Forelimb muscle (tissue), 1 donor: ENCODE data around the gene EPRS1. TPM values are rescaled to one million over a fixed set of nuclear protein-coding genes. Genes with fewer than 3 reads are reported as not detected.
"Not testable (repeated sequence)": the region's sequence is repeated elsewhere in the genome, so short reads cannot be mapped to it uniquely, and the experiment has no call there.

Experiments used
- DNase-seq: peaks from one replicate; pipeline ENCODE4 v3.0.0-alpha.2; 2013; ENCODE audit warnings: low read depth
- polyA plus RNA-seq: library from polyadenylated mRNA; unstranded; fragments of 120-200 nt; gene quantifications from one replicate; pipeline ENCODE4 v1.2.1, GENCODE V29; 2013; ENCODE audit not compliant: insufficient read length

EPRS1 gene
- polyA plus RNA-seq, 1 donor = 85.9 TPM

GRCh38 chr1:220038640-220039039 lies 7.7 kb downstream of the EPRS1 start:
- DNase-seq = no peak

GRCh38 chr1:220037810-220038209 lies 8.5 kb downstream of the EPRS1 start:
- DNase-seq = not testable (repeated sequence)

- no peak for DNase-seq
Observed at GRCh38 chr1:220032911-220033310, 13.4 kb downstream of the EPRS1 start.

- DNase-seq = no peak
Observed at GRCh38 chr1:220031287-220031686, 15.0 kb downstream of the EPRS1 start.

GRCh38 chr1:220028346-220028895 lies 17.9 kb downstream of the EPRS1 start:
- DNase-seq = no peak

- no peak for DNase-seq
Observed at GRCh38 chr1:220019071-220019470, 27.2 kb downstream of the EPRS1 start.

- DNase-seq = no peak
Observed at GRCh38 chr1:220013497-220013896, 32.8 kb downstream of the EPRS1 start.

- peak; percentile 6 for DNase-seq
Observed at GRCh38 chr1:220012259-220012658, 34.0 kb downstream of the EPRS1 start.

- DNase-seq = no peak
Observed at GRCh38 chr1:220011620-220012019, 34.7 kb downstream of the EPRS1 start.

- DNase-seq = no peak
Observed at GRCh38 chr1:220007438-220007837, 38.9 kb downstream of the EPRS1 start.

- DNase-seq = no peak
Observed at GRCh38 chr1:220005489-220005888, 40.8 kb downstream of the EPRS1 start.

GRCh38 chr1:220003610-220004299 lies 42.5 kb downstream of the EPRS1 start:
- DNase-seq = no peak

- no peak for DNase-seq
Observed at GRCh38 chr1:220003015-220003414, 43.3 kb downstream of the EPRS1 start.

- no peak for DNase-seq
Observed at GRCh38 chr1:220001095-220001501, 45.2 kb downstream of the EPRS1 start.

GRCh38 chr1:219999821-220000220 lies 46.5 kb downstream of the EPRS1 start:
- DNase-seq = no peak

Other genes with a start within 250 kb of the EPRS1 start
- 0.22 TPM for gene SLC30A10, start 117.9 kb downstream of the EPRS1 start, polyA plus RNA-seq
- 24.1 TPM for gene BPNT1, start 43.3 kb upstream of the EPRS1 start, polyA plus RNA-seq
- gene IARS2, start 47.6 kb upstream of the EPRS1 start, polyA plus RNA-seq = 48.1 TPM
- gene RAB3GAP2, start 225.9 kb upstream of the EPRS1 start, polyA plus RNA-seq = 20.4 TPM